GM19035 (cell line): Measurements from ENCODE around the gene MINDY2.
"Not testable (repeated sequence)": the region's sequence is repeated elsewhere in the genome, so short reads cannot be mapped to it uniquely, and the experiment has no call there.

ENCODE experiments used
- ATAC-seq: cut with Tn5 transposase; IDR thresholded peaks from one replicate; pipeline ENCODE4 v1.9.1; 2021; ENCODE audit not compliant: unreplicated experiment

Gene MINDY2

GRCh38 chr15:58749532-58750337, 21.4 kb upstream of the MINDY2 start, which contains the start of gene ADAM10:
TSS of gene ADAM10 (minus strand) at chr15:58749707. CDS start at chr15:58749534, 173 bp downstream.
- peak; percentile 78 for ATAC-seq

- no peak for ATAC-seq
Measured at GRCh38 chr15:58752716-58753115, 18.4 kb upstream of the MINDY2 start.

- no peak for ATAC-seq
Measured at GRCh38 chr15:58755350-58755749, 15.8 kb upstream of the MINDY2 start.

- no peak for ATAC-seq
Measured at GRCh38 chr15:58755956-58756355, 15.1 kb upstream of the MINDY2 start.

GRCh38 chr15:58758141-58758540, 13.0 kb upstream of the MINDY2 start:
- no peak for ATAC-seq

GRCh38 chr15:58760385-58761009, 10.6 kb upstream of the MINDY2 start:
- ATAC-seq: no peak

- no peak for ATAC-seq
Measured at GRCh38 chr15:58761010-58761388, 10.1 kb upstream of the MINDY2 start.

- ATAC-seq: no peak
Measured at GRCh38 chr15:58762285-58762684, 8.8 kb upstream of the MINDY2 start.

GRCh38 chr15:58762731-58763130, 8.4 kb upstream of the MINDY2 start:
- ATAC-seq: no peak

- ATAC-seq: no peak
Measured at GRCh38 chr15:58764468-58764867, 6.6 kb upstream of the MINDY2 start.

GRCh38 chr15:58766290-58766689, 4.8 kb upstream of the MINDY2 start:
- no peak for ATAC-seq

- ATAC-seq: not testable (repeated sequence)
Measured at GRCh38 chr15:58768601-58769004, 2.5 kb upstream of the MINDY2 start.

GRCh38 chr15:58770519-58770856, 614 bp upstream of the MINDY2 start:
- peak; percentile 20 for ATAC-seq

GRCh38 chr15:58771621-58772250, 634 bp downstream of the MINDY2 start:
- peak; percentile 13 for ATAC-seq

GRCh38 chr15:58773024-58773423, 1.9 kb downstream of the MINDY2 start:
- no peak for ATAC-seq

- no peak for ATAC-seq
Measured at GRCh38 chr15:58775402-58775801, 4.3 kb downstream of the MINDY2 start.

GRCh38 chr15:58777107-58777506, 6.0 kb downstream of the MINDY2 start:
- ATAC-seq: no peak

- ATAC-seq: no peak
Measured at GRCh38 chr15:58779554-58779953, 8.5 kb downstream of the MINDY2 start.

- no peak for ATAC-seq
Measured at GRCh38 chr15:58785355-58785754, 14.3 kb downstream of the MINDY2 start.

GRCh38 chr15:58788056-58788710, 17.1 kb downstream of the MINDY2 start:
- no peak for ATAC-seq

- no peak for ATAC-seq
Measured at GRCh38 chr15:58793862-58794261, 22.8 kb downstream of the MINDY2 start.

- ATAC-seq: no peak
Measured at GRCh38 chr15:58795825-58796224, 24.7 kb downstream of the MINDY2 start.
